Tibial artery (tissue), 4 donors: Measurements from ENCODE around the gene TGFBR3.

ENCODE experiments used
- DNase-seq, 2 donors: peaks; one replicate each; pipeline ENCODE4 v3.0.0-alpha.2; 2019
- H3K27ac ChIP-seq, 2 donors: fragments of 200-600 bp; sonication (generic) in 1 of 2; 1 replicate in 1 of 2; 2 replicates in 1 of 2; pipeline ENCODE4 v1.5.1; 2018 to 2019; ENCODE audit warnings: mild to moderate bottlenecking in 1 of 2
- H3K27me3 ChIP-seq, 2 donors: fragments of 200-600 bp; sonication (generic) in 1 of 2; one replicate each; pipeline versions ENCODE4 v1.5.1 to v1.6.0; 2016 to 2019
- H3K36me3 ChIP-seq, 3 donors: fragments of 200-600 bp; sonication (generic) in 2 of 3; one replicate each; pipeline ENCODE4 v1.5.1; 2016 to 2019; ENCODE audit warnings: mild to moderate bottlenecking in 2 of 3
- H3K4me1 ChIP-seq, 4 donors: fragments of 200-600 bp; sonication (generic) in 2 of 4; 1 replicate in 3 of 4; 2 replicates in 1 of 4; pipeline ENCODE4 v1.5.1; 2016 to 2019
- H3K4me3 ChIP-seq, 2 donors: fragments of 200-600 bp; sonication (generic) in 1 of 2; 1 replicate in 1 of 2; 2 replicates in 1 of 2; pipeline ENCODE4 v1.5.1; 2018 to 2019; ENCODE audit warnings: mild to moderate bottlenecking in 2 of 2
- H3K9me3 ChIP-seq, 3 donors: fragments of 200-600 bp; sonication (generic) in 1 of 3; one replicate each; pipeline ENCODE4 v1.5.1; 2016 to 2019
- CTCF ChIP-seq, 2 experiments: fragments of 200-600 bp in 1 of 2; fragments of 450-650 bp in 1 of 2; IDR thresholded peaks; one replicate each; pipeline ENCODE4 v1.5.1; 2017 to 2019; ENCODE audit warnings: antibody characterized with exemption in 2 of 2, mild to moderate bottlenecking in 1 of 2, moderate library complexity in 1 of 2
- intact Hi-C: fragments of 100-400 bp; cut with DNase I; formaldehyde crosslinking; loops from one replicate; pipeline ENCODE4 v1.15.0; 2023; ENCODE audit warnings: low total_unique reads

The TGFBR3 gene

DNA sequence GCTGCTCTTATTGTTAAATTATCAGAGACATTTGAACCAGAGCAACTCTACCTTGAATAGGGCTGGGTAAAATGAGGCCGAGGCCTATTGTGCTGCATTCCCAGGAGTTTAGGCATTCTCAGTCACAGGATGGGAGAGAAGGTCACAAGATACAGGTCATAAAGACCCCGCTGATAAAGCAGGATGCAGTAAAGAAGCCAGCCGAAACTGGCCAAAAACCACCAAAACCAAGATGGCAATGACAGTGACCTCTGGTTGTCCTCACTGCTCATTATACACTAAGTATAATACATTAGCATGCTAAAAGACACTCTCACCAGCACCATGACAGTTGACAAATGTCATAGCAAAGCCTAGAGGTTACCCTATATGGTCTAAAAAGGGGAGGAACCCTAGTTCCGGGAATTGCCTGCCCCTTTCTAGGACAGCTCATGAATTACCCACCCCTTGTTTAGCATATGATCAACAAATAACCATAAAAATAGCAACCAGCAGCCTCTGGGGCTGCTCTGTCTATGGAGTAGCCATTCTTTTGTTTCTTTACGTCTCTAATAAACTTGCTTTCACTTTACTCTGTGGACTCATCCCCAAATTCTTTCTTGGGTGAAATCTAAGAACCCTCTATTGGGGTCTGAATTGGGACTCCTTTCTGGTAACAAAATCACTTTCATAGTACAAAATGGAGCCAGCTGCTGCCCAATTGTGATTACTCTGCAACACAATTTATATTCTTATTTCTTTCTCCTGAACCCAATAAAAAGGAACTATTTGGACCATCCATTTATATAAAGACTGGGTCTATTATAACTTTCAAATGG lies 179.6 kb downstream of the TGFBR3 start:
- H3K27me3 ChIP-seq = no peaks in the 10 kb centered on the region
- H3K4me3 ChIP-seq = no peak overlapping the region
- H3K27ac ChIP-seq = no peak overlapping the region
- peaks cover 27 to 42% (median 30%) of the 10 kb centered on the region in 3 donors for H3K36me3 ChIP-seq
- no peaks in the 10 kb centered on the region for H3K9me3 ChIP-seq
- intact Hi-C loops = no loop called here
- DNase-seq = no peak
- H3K4me1 ChIP-seq = no peaks in the 10 kb centered on the region
- TF ChIP-seq CTCF (IDR thresholded peaks at IDR 0.05) = no peak

GRCh38 chr1:91704746-91705145 lies 181.2 kb downstream of the TGFBR3 start:
- no peak overlapping the region for H3K4me3 ChIP-seq
- H3K27me3 ChIP-seq = no peaks in the 10 kb centered on the region
- H3K4me1 ChIP-seq = no peaks in the 10 kb centered on the region
- peaks cover 21 to 30% (median 30%) of the 10 kb centered on the region in 3 donors for H3K36me3 ChIP-seq
- TF ChIP-seq CTCF (IDR thresholded peaks at IDR 0.05) = no peak
- H3K27ac ChIP-seq = no peak overlapping the region
- no peak for DNase-seq
- H3K9me3 ChIP-seq = no peaks in the 10 kb centered on the region
- intact Hi-C loops = no loop called here

GRCh38 chr1:91703095-91703494 lies 182.9 kb downstream of the TGFBR3 start:
- no peak for DNase-seq
- peaks cover 0 to 6% (median under 1%) of the 10 kb centered on the region in 4 donors for H3K4me1 ChIP-seq
- no peak overlapping the region for H3K27ac ChIP-seq
- peaks cover 8 to 23% (median 20%) of the 10 kb centered on the region in 3 donors for H3K36me3 ChIP-seq
- H3K27me3 ChIP-seq = no peaks in the 10 kb centered on the region
- no peak for TF ChIP-seq CTCF (IDR thresholded peaks at IDR 0.05)
- intact Hi-C loops = no loop called here
- no peaks in the 10 kb centered on the region for H3K9me3 ChIP-seq
- H3K4me3 ChIP-seq = no peak overlapping the region

DNA sequence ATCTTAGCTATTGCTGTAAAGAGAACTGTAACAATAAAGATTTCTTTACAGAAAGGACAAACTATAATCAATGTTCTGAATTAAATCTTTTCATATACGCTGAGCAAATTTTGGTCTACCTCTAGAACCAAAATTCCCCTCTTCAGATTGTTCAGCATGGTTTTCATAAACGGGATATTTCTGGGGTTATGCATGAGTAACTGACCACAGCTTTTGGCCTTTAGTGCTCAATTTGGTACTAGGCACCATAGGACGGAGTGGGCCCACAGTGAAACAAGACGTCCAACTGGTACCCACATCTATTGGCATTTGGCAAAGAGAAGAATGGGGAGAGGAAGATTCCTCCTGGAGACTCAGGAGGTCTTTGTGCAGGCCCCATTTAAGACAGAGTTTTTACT lies 184.5 kb downstream of the TGFBR3 start:
- H3K9me3 ChIP-seq = no peaks in the 10 kb centered on the region
- peaks cover 0 to 19% (median 2%) of the 10 kb centered on the region in 4 donors for H3K4me1 ChIP-seq
- intact Hi-C loops = no loop called here
- DNase-seq = no peak
- no peak overlapping the region for H3K4me3 ChIP-seq
- no peaks in the 10 kb centered on the region for H3K27me3 ChIP-seq
- peaks cover 0 to 9% (median 7%) of the 10 kb centered on the region in 3 donors for H3K36me3 ChIP-seq
- H3K27ac ChIP-seq = no peak overlapping the region
- TF ChIP-seq CTCF (IDR thresholded peaks at IDR 0.05) = no peak

- H3K9me3 ChIP-seq = no peaks in the 10 kb centered on the region
- no peak overlapping the region for H3K4me3 ChIP-seq
- H3K27ac ChIP-seq = no peak overlapping the region
- intact Hi-C loops = no loop called here
- H3K4me1 ChIP-seq = peaks cover 0 to 19% (median 2%) of the 10 kb centered on the region in 4 donors
- no peaks in the 10 kb centered on the region for H3K27me3 ChIP-seq
- peaks cover 0 to 4% (median 2%) of the 10 kb centered on the region in 3 donors for H3K36me3 ChIP-seq
- TF ChIP-seq CTCF (IDR thresholded peaks at IDR 0.05) = no peak
- DNase-seq = no peak
Measured at GRCh38 chr1:91700771-91701471, 185.0 kb downstream of the TGFBR3 start.
